ENCODE data around the gene STPG1.

The STPG1 gene

GRCh38 chr1:24392982-24393650 lies 20.5 kb downstream of the STPG1 start:
- DNase-seq = no peak

- no peak for DNase-seq
Observed at GRCh38 chr1:24392604-24392946, 21.0 kb downstream of the STPG1 start.

- peak; percentile 61 for DNase-seq
Observed at GRCh38 chr1:24391882-24392603, 21.5 kb downstream of the STPG1 start.

- peak; percentile 64 for DNase-seq
Observed at GRCh38 chr1:24390924-24391782, 22.4 kb downstream of the STPG1 start.

GRCh38 chr1:24389231-24389678 lies 24.3 kb downstream of the STPG1 start:
- no peak for DNase-seq

GRCh38 chr1:24388331-24388885 lies 25.2 kb downstream of the STPG1 start:
- no peak for DNase-seq

GRCh38 chr1:24387636-24388175 lies 25.9 kb downstream of the STPG1 start:
- no peak for DNase-seq

- no peak for DNase-seq
Observed at GRCh38 chr1:24386931-24387330, 26.7 kb downstream of the STPG1 start.

GRCh38 chr1:24386241-24386640 lies 27.3 kb downstream of the STPG1 start:
- DNase-seq = no peak

GRCh38 chr1:24385160-24385940 lies 28.2 kb downstream of the STPG1 start:
- DNase-seq = peak; percentile 24

- no peak for DNase-seq
Observed at GRCh38 chr1:24384251-24385090, 29.1 kb downstream of the STPG1 start.

GRCh38 chr1:24383381-24383940 lies 30.1 kb downstream of the STPG1 start:
- no peak for DNase-seq

GRCh38 chr1:24382165-24382577 lies 31.4 kb downstream of the STPG1 start:
- DNase-seq = no peak

GRCh38 chr1:24381256-24381655 lies 32.3 kb downstream of the STPG1 start:
- no peak for DNase-seq

GRCh38 chr1:24380508-24380907 lies 33.1 kb downstream of the STPG1 start:
- DNase-seq = no peak

GRCh38 chr1:24379733-24380315 lies 33.8 kb downstream of the STPG1 start:
- DNase-seq = no peak

- DNase-seq = no peak
Observed at GRCh38 chr1:24374891-24375786, 38.4 kb downstream of the STPG1 start.

GRCh38 chr1:24373710-24374109 lies 39.9 kb downstream of the STPG1 start:
- DNase-seq = no peak

GRCh38 chr1:24373044-24373443 lies 40.5 kb downstream of the STPG1 start:
- no peak for DNase-seq
